ENCODE measurements around the gene PARL.

PARL gene

GRCh38 chr3:183837894-183838293 lies 46.8 kb downstream of the PARL start:
- Histone ChIP-seq H3K27ac (no peak overlapping the region), H3K4me3 (no peak overlapping the region)
- TF ChIP-seq CTCF (IDR thresholded peaks at IDR 0.05), result no peak
- DNase-seq (ENCODE audit: low spot score), result no peak

GRCh38 chr3:183837390-183837789 lies 47.3 kb downstream of the PARL start:
- Histone ChIP-seq H3K4me3 (no peak overlapping the region), H3K27ac (no peak overlapping the region)
- no peak for TF ChIP-seq CTCF (IDR thresholded peaks at IDR 0.05)
- no peak for DNase-seq (ENCODE audit: low spot score)

DNA sequence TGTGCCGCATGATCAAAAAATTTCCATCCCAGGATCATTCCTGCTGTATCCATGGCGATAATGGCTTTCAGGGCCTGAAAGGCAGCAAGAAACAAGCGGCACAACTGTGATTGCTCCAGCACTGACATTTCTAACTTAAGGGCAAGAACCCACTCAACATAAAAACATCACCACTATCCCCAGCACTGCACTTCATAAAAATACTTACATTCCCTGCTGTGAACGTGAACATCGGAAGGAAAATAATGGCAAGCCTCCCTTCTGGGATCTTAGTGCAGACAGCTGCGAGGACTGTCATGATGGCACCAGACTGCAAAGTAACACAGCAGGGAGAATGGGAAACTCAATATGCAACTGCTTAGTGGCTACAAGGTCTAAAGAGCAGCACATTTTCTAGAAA lies 51.2 kb downstream of the PARL start:
- DNase-seq (ENCODE audit: low spot score), result no peak
- no peak for TF ChIP-seq CTCF (IDR thresholded peaks at IDR 0.05)
- Histone ChIP-seq H3K27ac (no peak overlapping the region), H3K4me3 (no peak overlapping the region)

GRCh38 chr3:183830187-183830586 lies 54.5 kb downstream of the PARL start:
- Histone ChIP-seq H3K27ac (no peak overlapping the region), H3K4me3 (no peak overlapping the region)
- no peak for DNase-seq (ENCODE audit: low spot score)
- TF ChIP-seq CTCF (IDR thresholded peaks at IDR 0.05), result no peak

GRCh38 chr3:183829466-183829865 lies 55.2 kb downstream of the PARL start:
- DNase-seq (ENCODE audit: low spot score), result no peak
- no peak for TF ChIP-seq CTCF (IDR thresholded peaks at IDR 0.05)
- H3K27ac ChIP-seq, result no peak overlapping the region
- no peak overlapping the region for H3K4me3 ChIP-seq

DNA sequence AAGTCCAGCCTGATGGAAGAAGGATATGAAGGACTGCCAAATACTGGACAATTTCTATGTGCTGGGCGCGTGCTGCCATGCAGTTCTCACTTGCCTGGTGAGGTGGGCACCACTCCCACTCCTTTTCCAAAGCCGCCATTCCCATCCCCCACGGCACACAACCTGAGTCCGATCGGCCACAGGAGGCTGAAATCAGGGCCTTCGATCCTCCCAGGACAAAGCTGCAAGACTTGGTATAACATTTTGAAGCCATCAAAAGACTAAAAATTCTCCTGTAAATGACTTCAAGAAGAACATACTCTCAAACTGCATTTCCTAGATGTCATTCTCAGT lies 56.2 kb downstream of the PARL start:
- no peak for DNase-seq (ENCODE audit: low spot score)
- H3K27ac ChIP-seq, result no peak overlapping the region
- no peak for TF ChIP-seq CTCF (IDR thresholded peaks at IDR 0.05)

GRCh38 chr3:183827809-183828537 lies 56.7 kb downstream of the PARL start:
- TF ChIP-seq CTCF (IDR thresholded peaks at IDR 0.05), result no peak

More for the DNA sequence above, 56.2 kb downstream of the PARL start:
- H3K4me3 ChIP-seq, result no peak overlapping the region

More at GRCh38 chr3:183827809-183828537, 56.7 kb downstream of the PARL start:
- H3K4me3 ChIP-seq, result no peak overlapping the region
- no peak for DNase-seq (ENCODE audit: low spot score)
- no peak overlapping the region for H3K27ac ChIP-seq

All from coronary artery (tissue), 2 donors.